SK-N-SH (cell line): ENCODE results near the gene SPEF2. TPM values are rescaled to one million over a fixed set of nuclear protein-coding genes. Genes with fewer than 3 reads are reported as not detected.
"Not testable (repeated sequence)": the region's sequence is repeated elsewhere in the genome, so short reads cannot be mapped to it uniquely, and the experiment has no call there.

Experiments
- CTCF ChIA-PET: fragments of 300-600, 350-600 bp; formaldehyde crosslinking; extraction: SDS; loops from one replicate; lab custom pipeline; 2021; lab: Yijun Ruan, JAX
- POLR2A ChIA-PET: fragments of 350-600 bp; sonication (Branson Sonifier 250); formaldehyde crosslinking; extraction: SDS; loops from one replicate; lab custom pipeline; 2020; ENCODE audit warnings: antibody characterized with exemption, inconsistent platforms; lab: Yijun Ruan, JAX
- DNase-seq: peaks from one replicate; pipeline ENCODE4 v3.0.0; 2012
- H2AFZ ChIP-seq: fragments of 200-600 bp; sonication (generic); 2 replicates; pipeline ENCODE4 v1.8.1; 2016; ENCODE audit warnings: antibody characterized with exemption, mild to moderate bottlenecking, low read depth
- H3F3A ChIP-seq: fragments of 200-600 bp; sonication (generic); replicated peaks from 2 replicates; pipeline ENCODE3; 2016; ENCODE audit warnings: antibody characterized with exemption, mild to moderate bottlenecking; ENCODE audit not compliant: insufficient read depth
- H3K27ac ChIP-seq, 2 experiments: fragments of 200-500 bp in 1 of 2; fragments of 200-600 bp in 1 of 2; sonication (Bioruptor generic) in 1 of 2; sonication (generic), shearing (Covaris generic) in 1 of 2; 2 replicates each; pipeline versions ENCODE4 v1.5.1 to v1.6.1; 2014 to 2016; ENCODE audit warnings: low read depth in 2 of 2, inconsistent platforms in 1 of 2, low read length in 1 of 2, mild to moderate bottlenecking in 1 of 2, mixed read lengths in 1 of 2
- H3K27me3 ChIP-seq: fragments of 200-600 bp; sonication (generic), shearing (Covaris generic); 2 replicates; pipeline ENCODE4 v1.6.1; 2016; ENCODE audit warnings: mixed run types; ENCODE audit not compliant: insufficient read depth
- H3K36me3 ChIP-seq, 2 experiments: fragments of 200-500 bp in 1 of 2; fragments of 200-600 bp in 1 of 2; sonication (Bioruptor generic) in 1 of 2; sonication (generic) in 1 of 2; replicated peaks in 1 of 2; 2 replicates each; pipeline versions ENCODE3 to v1.5.1; 2014 to 2016; ENCODE audit warnings: low read length in 1 of 2, mild to moderate bottlenecking in 1 of 2; ENCODE audit not compliant: insufficient read depth in 2 of 2, control insufficient read depth in 1 of 2
- H3K4me1 ChIP-seq, 2 experiments: fragments of 200-500 bp in 1 of 2; fragments of 200-600 bp in 1 of 2; sonication (Bioruptor generic) in 1 of 2; sonication (generic), shearing (Covaris generic) in 1 of 2; 2 replicates each; pipeline versions ENCODE4 v1.5.1 to v1.6.1; 2014 to 2016; ENCODE audit warnings: low read depth in 1 of 2, low read length in 1 of 2, mixed run types in 1 of 2; ENCODE audit not compliant: insufficient read depth in 2 of 2, control insufficient read depth in 1 of 2
- H3K4me2 ChIP-seq: fragments of 200-600 bp; sonication (generic), shearing (Covaris generic); 2 replicates; pipeline ENCODE4 v1.6.1; 2017; ENCODE audit warnings: mixed run types
- H3K4me3 ChIP-seq, 2 experiments: fragments of 200-500 bp in 1 of 2; fragments of 200-600 bp in 1 of 2; sonication (Bioruptor generic) in 1 of 2; sonication (generic), shearing (Covaris generic) in 1 of 2; 2 replicates each; pipeline versions ENCODE4 v1.5.1 to v1.8.1; 2014 to 2016; ENCODE audit warnings: low read depth in 2 of 2, inconsistent platforms in 1 of 2, low read length in 1 of 2, mild to moderate bottlenecking in 1 of 2, mixed read lengths in 1 of 2, moderate library complexity in 1 of 2
- H3K79me2 ChIP-seq: fragments of 200-600 bp; sonication (generic); 2 replicates; pipeline ENCODE4 v1.8.1; 2017; ENCODE audit warnings: mild to moderate bottlenecking; ENCODE audit not compliant: insufficient read depth
- H3K9ac ChIP-seq: fragments of 200-600 bp; sonication (generic); 2 replicates; pipeline ENCODE4 v1.6.1; 2017; ENCODE audit warnings: mixed run types
- H3K9me2 ChIP-seq: fragments of 200-600 bp; sonication (generic); 2 replicates; pipeline ENCODE4 v1.6.1; 2017; ENCODE audit warnings: mixed run types
- H3K9me3 ChIP-seq: fragments of 200-600 bp; sonication (generic); 2 replicates; pipeline ENCODE4 v1.6.1; 2017; ENCODE audit warnings: mixed run types, mild to moderate bottlenecking, moderate library complexity
- H4K20me1 ChIP-seq: fragments of 200-600 bp; sonication (generic); 2 replicates; pipeline ENCODE4 v1.6.1; 2017; ENCODE audit warnings: mild to moderate bottlenecking, mixed run types; ENCODE audit not compliant: insufficient read depth
- CHD2 ChIP-seq: fragments of 150-350 bp; IDR thresholded peaks from 2 replicates; pipeline ENCODE4 v1.6.1; 2018; ENCODE audit warnings: low read length; ENCODE audit not compliant: partially characterized antibody
- FOSL2 ChIP-seq: IDR thresholded peaks from 2 replicates; pipeline ENCODE4 v1.4.0; 2012; ENCODE audit warnings: low read depth, mild to moderate bottlenecking, moderate library complexity, borderline replicate concordance
- PBX3 ChIP-seq: IDR thresholded peaks from 2 replicates; pipeline ENCODE4; 2012
- WGBS: methylation state at CpG from one replicate; pipeline ENCODE4 v1.1.6; 2017; ENCODE audit warnings: low lambda C conversion rate; 5-methylcytosine and 5-hydroxymethylcytosine counted together
- polyA plus RNA-seq, 3 experiments: library from polyadenylated mRNA; depleted of rRNA; stranded (reverse); fragments of >200 nt; gene quantifications; 2 replicates each; pipeline ENCODE4 v1.2.3, GENCODE V29; 2012

SPEF2 gene
- polyA plus RNA-seq, 1 of the 3 experiments (the other 2 are of a cell fraction) = 1.6 TPM

- peak overlapping the region in 1 of 2 experiments; percentile 47; a peak in 2 of 4 replicates for H3K27ac ChIP-seq
- H3K79me2 ChIP-seq = no peaks in the 10 kb centered on the region
- H3F3A ChIP-seq = peaks cover 4% of the 10 kb centered on the region
- H3K4me3 ChIP-seq = no peak overlapping the region
- ChIA-PET CTCF (no interaction called here), POLR2A (no interaction called here)
- H3K27me3 ChIP-seq = no peaks in the 10 kb centered on the region
- no peak for DNase-seq
- H3K4me1 ChIP-seq = no peaks in the 10 kb centered on the region; a peak in 1 of 4 replicates
- H3K9me2 ChIP-seq = no peaks in the 10 kb centered on the region; the same call in 1 of the 2 replicates
- no peak overlapping the region for H2AFZ ChIP-seq
- peaks cover 9% of the 10 kb centered on the region; the same call in 1 of the 2 replicates for H3K9me3 ChIP-seq
- H4K20me1 ChIP-seq = no peaks in the 10 kb centered on the region
- no peaks in the 10 kb centered on the region for H3K36me3 ChIP-seq
- H3K4me2 ChIP-seq = peak overlapping the region; percentile 50; the same call in 1 of the 2 replicates
- 68% methylated on average over 5 of the region's 5 CpGs for WGBS
- TF ChIP-seq CHD2 (no peak), PBX3 (0 out of 2 replicates have a peak, but pooled peaks have one; percentile 15)
- no peak overlapping the region for H3K9ac ChIP-seq
Measured at GRCh38 chr5:35838370-35839042, 220.8 kb downstream of the SPEF2 start.

- H4K20me1 ChIP-seq = no peaks in the 10 kb centered on the region
- no peak overlapping the region for H3K4me3 ChIP-seq
- H3K27ac ChIP-seq = no peak overlapping the region
- H3K27me3 ChIP-seq = no peaks in the 10 kb centered on the region
- H3K36me3 ChIP-seq = no peaks in the 10 kb centered on the region
- no peaks in the 10 kb centered on the region; the same call in 1 of the 2 replicates for H3K79me2 ChIP-seq
- H2AFZ ChIP-seq = no peak overlapping the region
- ChIA-PET CTCF (no interaction called here), POLR2A (no interaction called here)
- no peak for DNase-seq
- TF ChIP-seq PBX3 = no peak
- no peak for TF ChIP-seq FOSL2
- peaks cover 4% of the 10 kb centered on the region for H3F3A ChIP-seq
- H3K9ac ChIP-seq = no peak overlapping the region
- H3K4me2 ChIP-seq = no peak overlapping the region
- H3K9me2 ChIP-seq = no peaks in the 10 kb centered on the region
- H3K4me1 ChIP-seq = no peaks in the 10 kb centered on the region; a peak in 1 of 4 replicates
- H3K9me3 ChIP-seq = peaks cover 15% of the 10 kb centered on the region; the same call in 1 of the 2 replicates
Measured at GRCh38 chr5:35842856-35843255, 225.2 kb downstream of the SPEF2 start.

- H3K27ac ChIP-seq, H3K36me3 ChIP-seq, H3K79me2 ChIP-seq, POLR2A ChIA-PET, H3K4me3 ChIP-seq, H3K9me2 ChIP-seq, H3K4me2 ChIP-seq, H3F3A ChIP-seq, H3K9ac ChIP-seq, H2AFZ ChIP-seq, H3K4me1 ChIP-seq, CTCF ChIA-PET, DNase-seq, H3K27me3 ChIP-seq, H4K20me1 ChIP-seq: not testable (repeated sequence)
- 0% methylated on average over 2 of the region's 2 CpGs for WGBS
- peaks cover 15% of the 10 kb centered on the region; the same call in 1 of the 2 replicates for H3K9me3 ChIP-seq
Measured at GRCh38 chr5:35845508-35845907, 227.8 kb downstream of the SPEF2 start.
